CD14-positive monocyte (primary cell): Measurements from ENCODE around the gene ZFHX3. TPM values are rescaled to one million over a fixed set of nuclear protein-coding genes. Genes with fewer than 3 reads are reported as not detected.
"Not testable (repeated sequence)": the region's sequence is repeated elsewhere in the genome, so short reads cannot be mapped to it uniquely, and the experiment has no call there.

ENCODE experiments used
- DNase-seq, 3 donors: peaks; one replicate each; pipeline ENCODE4 v3.0.0-alpha.2; 2011 to 2022
- H2AFZ ChIP-seq: 2 replicates; pipeline ENCODE4 v1.6.0; 2012; ENCODE audit warnings: mild to moderate bottlenecking, low read depth, low read length, inconsistent platforms; ENCODE audit not compliant: insufficient read depth, poor library complexity, severe bottlenecking
- H3K27ac ChIP-seq, 2 donors: 1 replicate in 1 of 2; 2 replicates in 1 of 2; pipeline ENCODE4 v1.5.1; 2012 to 2013; ENCODE audit warnings: low read length in 2 of 2, control low read depth in 1 of 2, inconsistent platforms in 1 of 2, low read depth in 1 of 2, mild to moderate bottlenecking in 1 of 2
- H3K27me3 ChIP-seq, 2 donors: one replicate each; pipeline versions ENCODE4 v1.6.0 to v1.6.1; 2011 to 2013; ENCODE audit warnings: low read length in 2 of 2; ENCODE audit not compliant: control insufficient read depth in 2 of 2, insufficient read depth in 2 of 2
- H3K36me3 ChIP-seq, 2 donors: replicated peaks in 1 of 2; 1 replicate in 1 of 2; 2 replicates in 1 of 2; pipeline versions ENCODE4 v1.5.1 to v1.6.1; 2012 to 2013; ENCODE audit warnings: low read length in 2 of 2, control low read depth in 1 of 2, inconsistent platforms in 1 of 2, mild to moderate bottlenecking in 1 of 2; ENCODE audit not compliant: insufficient read depth in 2 of 2, control insufficient read depth in 1 of 2
- H3K4me1 ChIP-seq, 2 donors: 1 replicate in 1 of 2; 2 replicates in 1 of 2; pipeline versions ENCODE4 v1.5.1 to v1.6.1; 2012 to 2013; ENCODE audit warnings: low read length in 2 of 2, control low read depth in 1 of 2, inconsistent platforms in 1 of 2, mild to moderate bottlenecking in 1 of 2, moderate library complexity in 1 of 2; ENCODE audit not compliant: insufficient read depth in 2 of 2, control insufficient read depth in 1 of 2
- H3K4me2 ChIP-seq: replicated peaks from 2 replicates; pipeline ENCODE3; 2012; ENCODE audit warnings: low read length, moderate library complexity, mild to moderate bottlenecking; ENCODE audit not compliant: poor library complexity, severe bottlenecking; ENCODE audit errors: extremely low read depth
- H3K4me3 ChIP-seq, 3 experiments: fragments of 200-600 bp in 1 of 3; sonication (generic) in 1 of 3; replicated peaks in 1 of 3; 1 replicate in 2 of 3; 2 replicates in 1 of 3; pipeline ENCODE4 v1.5.1; 2011 to 2013; ENCODE audit warnings: low read length in 3 of 3, mild to moderate bottlenecking in 3 of 3, control low read depth in 2 of 3, low read depth in 2 of 3, inconsistent platforms in 1 of 3, moderate library complexity in 1 of 3
- H3K79me2 ChIP-seq: 2 replicates; pipeline ENCODE4 v1.6.0; 2012; ENCODE audit warnings: mild to moderate bottlenecking, control low read depth, inconsistent platforms, low read length, moderate library complexity; ENCODE audit not compliant: insufficient read depth
- H3K9ac ChIP-seq: 2 replicates; pipeline ENCODE4 v1.6.0; 2017; ENCODE audit warnings: low read length, mild to moderate bottlenecking; ENCODE audit not compliant: insufficient read depth, poor library complexity, severe bottlenecking
- H3K9me3 ChIP-seq, 2 donors: replicated peaks in 1 of 2; 1 replicate in 1 of 2; 2 replicates in 1 of 2; pipeline versions ENCODE4 v1.5.1 to v1.6.1; 2012 to 2013; ENCODE audit warnings: low read length in 2 of 2, control low read depth in 1 of 2; ENCODE audit not compliant: control insufficient read depth in 1 of 2, insufficient read depth in 1 of 2
- H4K20me1 ChIP-seq: 2 replicates; pipeline ENCODE4 v1.6.0; 2012; ENCODE audit warnings: mild to moderate bottlenecking, low read length, control low read depth, moderate library complexity; ENCODE audit not compliant: insufficient read depth
- H3K27ac Mint-ChIP-seq, 7 donors: one replicate each; pipeline ENCODE4 v1.8.0; 2020; ENCODE audit warnings: mild to moderate bottlenecking in 7 of 7, mixed read lengths in 7 of 7, moderate library complexity in 6 of 7, inconsistent platforms in 2 of 7
- H3K27me3 Mint-ChIP-seq, 3 donors: one replicate each; pipeline ENCODE4 v1.8.0; 2021 to 2022; ENCODE audit warnings: low read depth in 3 of 3, mild to moderate bottlenecking in 3 of 3, mixed read lengths in 3 of 3, moderate library complexity in 3 of 3, inconsistent platforms in 1 of 3
- H3K36me3 Mint-ChIP-seq, 2 donors: one replicate each; pipeline ENCODE4 v1.8.0; 2020; ENCODE audit warnings: mixed read lengths in 2 of 2, inconsistent platforms in 1 of 2, mild to moderate bottlenecking in 1 of 2
- H3K4me1 Mint-ChIP-seq: one replicate; pipeline ENCODE4 v1.8.0; 2020; ENCODE audit warnings: mild to moderate bottlenecking, mixed read lengths
- H3K4me3 Mint-ChIP-seq, 2 donors: one replicate each; pipeline ENCODE4 v1.8.0; 2020; ENCODE audit warnings: mild to moderate bottlenecking in 2 of 2, mixed read lengths in 2 of 2, moderate library complexity in 1 of 2
- H3K9me3 Mint-ChIP-seq, 7 donors: one replicate each; pipeline ENCODE4 v1.8.0; 2020 to 2022; ENCODE audit warnings: mixed read lengths in 7 of 7, mild to moderate bottlenecking in 6 of 7, moderate library complexity in 6 of 7, inconsistent platforms in 2 of 7
- CTCF ChIP-seq: fragments of 200-600 bp; IDR thresholded peaks from one replicate; pipeline ENCODE4 v1.8.0; 2022; ENCODE audit warnings: antibody characterized with exemption, mild to moderate bottlenecking
- WGBS: methylation state at CpG from one replicate; pipeline ENCODE4 v1.1.5; 2013; ENCODE audit warnings: missing lambda C conversion rate; ENCODE audit not compliant: insufficient coverage; 5-methylcytosine and 5-hydroxymethylcytosine counted together
- intact Hi-C, 2 donors: fragments of 100-400 bp; cut with micrococcal nuclease; formaldehyde crosslinking; loops; one replicate each; pipeline versions ENCODE4 v1.15.0 to v1.15.1; 2023
- polyA plus RNA-seq, 3 donors: library from polyadenylated mRNA; depleted of rRNA in 1 of 3; unstranded in 2 of 3; stranded (reverse) in 1 of 3; fragments of 300-500 nt in 2 of 3; fragments of >200 nt in 1 of 3; fragmentation: Illumina TruSeq in 2 of 3; gene quantifications; 1 replicate in 2 of 3; 2 replicates in 1 of 3; pipeline ENCODE4 v1.2.3, GENCODE V29; 2012 to 2021

The ZFHX3 gene
- polyA plus RNA-seq, 3 donors, result 0.42 to 4.2 (median 0.43) TPM

GRCh38 chr16:73074382-73074781 lies 26.5 kb upstream of the ZFHX3 start:
- intact Hi-C loops, result no loop called here
- no peak overlapping the region for H3K27ac Mint-ChIP-seq
- no peak for TF ChIP-seq CTCF
- Histone ChIP-seq H3K27me3 (peaks cover 2 to 6% of the 10 kb centered on the region in 2 donors), H3K4me3 (no peak overlapping the region), H3K27ac (no peak overlapping the region), H3K9me3 (no peaks in the 10 kb centered on the region), H4K20me1 (no peaks in the 10 kb centered on the region), H3K4me1 (peaks cover 30 to 34% of the 10 kb centered on the region in 2 donors), H3K79me2 (no peaks in the 10 kb centered on the region), H3K9ac (no peak overlapping the region), H2AFZ (no peak overlapping the region), H3K4me2 (no peak overlapping the region), H3K36me3 (no peaks in the 10 kb centered on the region)
- peaks cover 0 to 4% (median 0%) of the 10 kb centered on the region in 7 donors for H3K9me3 Mint-ChIP-seq
- peaks cover 14 to 27% (median 19%) of the 10 kb centered on the region in 3 donors for H3K27me3 Mint-ChIP-seq
- peaks cover 39% of the 10 kb centered on the region for H3K4me1 Mint-ChIP-seq
- H3K4me3 Mint-ChIP-seq, result peak overlapping the region in 1 of 2 donors; percentile 7
- peaks cover 0 to 4% of the 10 kb centered on the region in 2 donors for H3K36me3 Mint-ChIP-seq
- no peak for DNase-seq
- WGBS, result no CpG with 5 or more reads among the region's 9 CpGs

- 100% methylated on average over 7 of the region's 9 CpGs for WGBS
- H4K20me1 ChIP-seq, H3K4me2 ChIP-seq, H3K9me3 ChIP-seq, intact Hi-C loops, H3K9me3 Mint-ChIP-seq, DNase-seq, H3K27me3 ChIP-seq, H3K4me3 ChIP-seq, H3K79me2 ChIP-seq, H3K36me3 ChIP-seq, H3K27ac Mint-ChIP-seq, H3K36me3 Mint-ChIP-seq, H3K27ac ChIP-seq, H2AFZ ChIP-seq, H3K9ac ChIP-seq: not testable (repeated sequence)
- Mint-ChIP-seq H3K27me3 (peaks cover 11 to 28% (median 16%) of the 10 kb centered on the region in 3 donors), H3K4me3 (peak overlapping the region in 1 of 2 donors; percentile 46), H3K4me1 (peaks cover 62% of the 10 kb centered on the region)
- H3K4me1 ChIP-seq, result peaks cover 53 to 57% of the 10 kb centered on the region in 2 donors
These were observed 24.1 kb upstream of the ZFHX3 start for GRCh38 chr16:73072051-73072450.
